Measurements from ENCODE around the gene SMIM11.
"Not testable (repeated sequence)": the region's sequence is repeated elsewhere in the genome, so short reads cannot be mapped to it uniquely, and the experiment has no call there.

SMIM11 gene

DNA sequence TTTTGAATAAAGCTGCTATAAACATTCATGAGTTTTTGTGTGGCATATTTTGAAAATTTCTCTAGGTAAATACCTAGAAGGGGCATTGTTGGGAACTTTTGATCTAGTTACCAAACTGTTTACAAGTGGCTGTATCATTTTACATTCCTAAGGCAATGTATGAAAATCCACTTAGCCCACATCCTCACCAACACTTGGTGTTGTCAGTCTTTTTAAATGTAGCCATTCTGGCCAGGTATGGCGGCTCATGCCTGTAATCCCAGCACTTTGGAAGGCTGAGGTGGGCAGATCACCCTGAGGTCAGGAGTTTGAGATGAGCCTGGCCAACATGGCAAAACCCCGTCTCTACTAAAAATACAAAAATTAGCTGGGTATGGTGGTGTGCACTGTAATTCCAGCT lies 17.4 kb upstream of the SMIM11 start:
- no peak for DNase-seq

DNA sequence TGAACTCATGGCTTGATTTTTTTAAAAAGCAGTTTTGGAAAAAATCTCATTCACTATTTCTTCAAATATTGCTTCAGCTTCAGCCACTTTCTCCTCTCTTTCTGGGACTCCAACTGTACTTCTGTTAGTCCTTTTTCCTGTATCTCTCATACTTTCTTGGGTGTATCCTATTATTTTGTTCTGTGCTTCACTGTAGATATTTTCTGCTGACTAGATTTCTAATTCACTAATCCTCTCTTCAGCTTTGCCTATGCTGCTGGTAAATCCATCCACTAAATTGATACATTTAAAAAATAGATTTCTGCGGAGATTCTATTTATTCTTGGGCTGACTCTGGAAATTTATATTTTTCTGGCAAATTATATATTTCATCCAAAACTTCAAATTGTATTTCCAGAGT lies 16.4 kb upstream of the SMIM11 start:
- no peak for DNase-seq

DNA sequence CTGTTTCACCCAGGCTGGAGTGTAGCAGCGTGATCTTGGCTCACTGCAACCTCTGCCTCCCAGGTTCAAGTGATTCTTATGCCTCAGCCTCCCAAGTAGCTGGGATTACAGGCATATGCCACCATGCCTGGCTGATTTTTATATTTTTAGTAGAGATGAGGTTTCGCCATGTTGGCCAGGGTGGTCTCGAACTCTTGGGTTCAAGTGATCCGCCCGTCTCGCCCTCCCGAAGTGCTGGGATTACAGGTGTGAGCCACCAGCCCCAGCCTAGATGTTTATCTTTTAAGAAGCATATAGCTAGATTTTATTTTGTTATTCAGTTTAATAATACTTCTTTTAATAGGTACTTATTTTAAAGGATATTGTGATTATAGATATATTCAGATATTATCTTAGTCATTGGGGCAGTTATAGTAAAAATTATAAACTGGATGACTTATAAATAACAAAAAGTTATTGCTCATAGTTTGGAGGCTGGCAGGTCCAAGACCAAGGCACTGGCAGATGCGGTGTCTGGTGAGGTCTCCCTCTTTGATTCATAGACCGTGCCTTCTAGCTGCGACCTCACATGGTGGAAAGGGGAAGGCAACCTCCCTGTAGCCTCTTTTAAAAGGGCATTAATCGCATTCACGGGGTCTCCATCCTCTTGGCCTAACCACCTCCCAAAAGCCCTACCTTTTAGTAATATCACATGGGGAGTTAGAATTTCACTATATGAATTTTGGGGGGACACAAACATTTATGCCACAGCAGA lies 14.6 kb upstream of the SMIM11 start:
- DNase-seq = no peak

DNA sequence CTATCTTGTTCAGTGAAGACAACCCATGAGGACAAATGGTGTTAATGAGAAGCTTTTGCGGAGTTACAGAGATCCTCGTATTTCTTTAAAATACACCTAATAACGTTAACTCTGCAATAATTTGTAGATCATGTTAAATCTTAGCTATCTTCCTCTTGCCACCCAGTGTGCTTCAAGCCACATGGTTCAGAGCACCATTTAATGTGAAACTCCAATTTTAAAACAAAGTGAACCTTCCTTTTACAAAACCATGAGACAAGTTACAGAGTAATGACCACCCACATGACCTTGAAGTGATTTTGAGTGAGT lies 13.2 kb upstream of the SMIM11 start:
- no peak for DNase-seq

DNA sequence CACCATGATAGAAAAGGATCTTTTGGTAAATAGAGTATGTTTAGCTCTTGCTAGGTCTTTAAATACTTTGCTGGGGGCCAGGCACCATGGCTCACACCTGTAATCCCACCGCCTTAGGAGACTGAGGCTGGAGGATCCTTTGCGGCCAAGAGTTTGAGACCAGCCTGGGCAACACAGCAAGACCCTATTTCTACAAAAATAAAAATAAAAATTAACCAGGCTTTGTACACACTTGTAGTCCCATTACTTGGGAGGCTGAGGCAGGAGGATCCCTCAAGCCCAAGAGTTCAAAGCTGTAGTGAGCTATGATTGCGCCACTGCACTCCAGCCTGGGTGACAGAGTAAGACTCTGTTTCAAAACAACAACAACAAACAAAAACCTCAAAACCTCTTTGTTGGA lies 12.6 kb upstream of the SMIM11 start:
- DNase-seq = no peak

DNA sequence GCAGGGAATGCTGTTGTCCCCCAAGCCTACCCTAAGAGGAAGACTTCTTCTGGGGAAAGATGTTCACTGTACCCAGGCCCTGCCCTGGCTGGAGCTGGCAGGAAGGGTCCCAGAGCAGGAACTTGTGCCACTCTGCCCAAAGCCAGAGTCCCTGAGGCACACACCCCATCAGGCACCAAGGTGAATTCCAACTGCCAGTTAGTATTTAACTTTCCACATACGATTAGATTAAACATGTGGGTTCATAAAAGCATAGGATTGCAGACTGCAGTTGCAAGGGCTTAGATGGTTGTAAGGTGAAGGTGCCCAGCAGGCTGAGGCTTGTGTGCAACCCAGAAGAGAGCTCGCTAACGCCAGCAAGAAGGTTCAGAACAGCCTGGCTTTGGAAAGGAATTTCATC lies 11.6 kb upstream of the SMIM11 start, which contains the start of gene KCNE2:
Gene KCNE2 (plus strand): TSS at position 274 of the 400 bp plus-strand sequence. CDS start 6,473 bp downstream, outside the sequence.
- DNase-seq = no peak

DNA sequence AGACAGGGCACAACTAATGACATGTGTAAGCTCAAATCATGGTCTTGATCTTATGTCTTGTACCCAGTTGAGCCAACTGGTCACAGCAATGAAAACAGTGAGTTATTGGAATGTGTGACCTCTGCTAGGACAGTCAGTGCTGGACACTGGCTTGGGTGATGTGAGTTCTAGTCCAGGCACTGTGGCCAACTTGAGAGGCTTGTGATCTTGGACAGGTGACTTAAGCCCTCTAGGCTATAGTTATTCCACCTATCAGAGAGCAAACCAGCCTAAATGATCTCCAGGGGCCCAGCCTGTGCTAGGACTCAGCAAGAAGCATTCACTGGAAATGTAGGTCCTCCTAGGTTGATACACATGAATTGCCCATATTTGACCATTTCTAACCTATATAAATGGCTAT lies 10.4 kb upstream of the SMIM11 start:
- no peak for DNase-seq

DNA sequence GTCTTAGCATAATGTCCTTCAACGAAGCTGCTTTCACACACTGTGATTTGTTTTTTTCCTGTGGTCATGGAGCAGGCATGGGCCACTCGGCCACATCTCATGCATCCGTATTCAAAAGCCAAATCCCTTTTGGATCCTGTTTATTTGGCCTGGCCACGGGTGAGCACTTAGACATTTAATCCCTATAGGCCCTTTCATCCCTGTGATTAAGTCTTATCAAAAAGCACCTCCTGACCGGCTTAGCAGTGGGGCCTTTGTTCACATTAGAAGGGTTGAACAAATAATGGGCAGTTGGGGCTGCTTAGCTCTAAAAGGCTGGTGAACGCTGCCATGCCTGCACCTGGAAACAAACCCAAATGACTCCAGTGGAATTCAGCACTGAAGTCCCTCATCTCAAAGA lies 9.5 kb upstream of the SMIM11 start:
- no peak for DNase-seq

DNA sequence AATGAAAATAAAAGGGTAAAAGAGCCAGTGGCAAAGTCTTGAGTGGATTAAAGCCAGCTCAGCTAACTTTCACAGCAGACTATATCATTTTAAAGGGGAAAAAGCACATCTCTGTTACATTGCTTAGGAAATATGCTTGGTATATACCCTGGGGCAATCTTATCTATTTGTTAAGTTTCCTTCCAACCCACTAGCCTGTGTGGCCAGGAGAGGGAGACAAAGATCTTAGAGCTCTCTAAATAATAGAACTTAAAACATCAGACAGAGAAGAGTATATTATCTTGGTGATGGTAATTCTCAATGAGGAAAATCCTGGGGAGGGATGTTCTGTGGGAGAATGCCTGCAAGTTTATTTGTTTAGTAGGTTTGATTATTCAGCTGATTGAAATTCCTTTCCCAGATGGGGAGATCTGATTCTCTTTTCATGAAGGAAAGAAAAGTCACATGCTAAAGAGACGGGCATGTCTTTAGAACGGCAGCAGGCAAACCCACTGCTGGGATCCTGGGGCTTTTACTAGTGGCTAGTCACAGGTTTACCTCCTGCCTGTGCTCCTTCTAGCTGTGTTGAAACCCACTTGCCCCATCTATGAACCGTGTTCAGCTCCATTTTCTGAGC lies 7.9 kb upstream of the SMIM11 start:
- DNase-seq = peak; percentile 9 to 39

DNA sequence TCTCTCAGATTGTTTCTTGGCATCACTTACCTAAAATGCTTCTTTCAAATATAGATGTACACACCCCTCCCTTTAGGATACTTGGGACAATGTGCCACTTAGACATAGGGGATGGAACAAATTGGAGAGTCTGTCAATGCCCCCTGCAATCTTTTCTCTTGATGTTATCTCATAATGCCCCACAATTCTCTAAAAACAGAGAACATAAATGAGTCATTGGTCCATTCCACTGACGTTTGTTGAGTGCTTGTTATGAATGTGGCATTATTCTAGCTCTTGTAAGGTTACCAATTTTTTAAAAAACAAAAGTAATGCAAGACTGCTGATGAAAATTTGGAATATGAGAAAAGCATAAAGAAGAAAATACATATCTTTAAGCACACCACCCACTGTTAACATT lies 5.6 kb upstream of the SMIM11 start:
- DNase-seq = no peak

DNA sequence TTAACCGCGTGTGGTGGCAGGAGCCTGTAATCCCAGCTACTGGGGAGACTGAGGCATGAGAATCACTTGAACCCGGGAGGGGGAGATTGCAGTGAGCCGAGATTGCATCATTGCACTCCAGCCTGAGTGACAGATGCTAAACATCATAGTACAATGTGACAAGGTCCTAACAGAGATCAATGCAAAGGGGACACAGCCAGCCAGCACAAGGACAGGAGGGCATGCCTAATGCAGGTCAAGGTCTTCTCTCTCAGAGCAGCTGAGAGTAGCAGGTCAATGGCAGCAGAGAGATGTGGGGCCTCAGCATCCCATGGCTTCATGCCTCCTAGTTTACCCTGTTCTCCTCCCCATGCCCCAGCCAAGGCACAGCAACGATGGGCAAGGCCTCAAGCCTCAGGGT lies 3.0 kb upstream of the SMIM11 start:
- DNase-seq = no peak

DNA sequence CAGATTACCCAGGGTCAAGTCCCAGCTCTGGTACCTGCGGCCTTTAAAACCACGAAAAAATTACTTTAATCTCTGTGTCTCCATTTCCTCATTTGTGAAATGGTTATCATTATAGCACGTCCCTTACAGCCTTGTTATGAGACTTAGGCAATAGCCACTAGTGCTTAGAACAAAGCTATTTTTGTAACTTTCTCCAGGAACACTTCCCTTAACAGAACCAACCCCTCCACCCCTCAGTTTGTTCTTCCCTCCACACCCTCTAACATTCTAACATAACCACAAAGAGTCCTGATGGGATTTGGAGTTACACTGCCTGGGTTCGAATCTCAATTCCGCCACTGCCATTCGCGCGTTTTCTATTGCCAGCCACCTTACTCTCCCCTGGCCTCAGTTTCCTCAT lies 845 bp upstream of the SMIM11 start:
- not testable (repeated sequence) for DNase-seq

DNA sequence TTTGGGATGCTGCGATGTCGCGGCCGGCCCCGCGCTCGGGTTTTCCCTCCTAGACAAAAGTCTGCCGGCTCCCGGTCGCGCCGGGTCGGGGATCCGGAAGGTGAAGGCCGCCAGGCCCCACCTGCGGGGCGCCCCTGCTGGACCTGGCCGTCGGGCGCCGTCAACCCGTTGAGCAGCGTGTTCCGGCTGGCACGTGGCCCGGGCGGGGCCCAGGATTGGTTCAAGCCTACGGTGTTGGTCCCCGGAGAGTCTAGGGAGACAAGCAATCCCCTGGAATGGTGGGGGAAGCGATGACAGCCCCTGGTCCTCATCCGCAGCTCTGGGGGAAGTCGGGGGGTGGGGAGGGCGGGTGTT lies 289 bp downstream of the SMIM11 start:
- not testable (repeated sequence) for DNase-seq

DNA sequence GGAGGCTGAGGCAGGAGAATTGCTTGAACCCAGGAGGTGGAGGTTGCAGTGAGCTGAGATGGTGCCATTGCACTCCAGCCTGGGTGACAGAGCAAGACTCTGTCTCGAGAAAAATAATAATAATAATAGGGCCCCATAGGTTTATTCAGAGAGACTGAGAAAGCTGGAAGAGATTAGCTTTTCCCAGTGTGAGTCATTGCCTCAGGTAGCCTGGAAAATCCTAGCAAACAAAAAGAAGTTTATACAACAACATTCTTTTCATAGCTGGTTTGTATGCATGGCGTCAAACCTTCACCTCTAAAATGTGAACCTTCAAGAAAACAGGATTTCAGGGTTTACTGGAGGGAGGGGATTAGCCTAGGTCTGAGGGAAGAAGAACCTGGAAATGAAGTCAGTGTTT lies 7.8 kb downstream of the SMIM11 start:
- not testable (repeated sequence) for DNase-seq

DNA sequence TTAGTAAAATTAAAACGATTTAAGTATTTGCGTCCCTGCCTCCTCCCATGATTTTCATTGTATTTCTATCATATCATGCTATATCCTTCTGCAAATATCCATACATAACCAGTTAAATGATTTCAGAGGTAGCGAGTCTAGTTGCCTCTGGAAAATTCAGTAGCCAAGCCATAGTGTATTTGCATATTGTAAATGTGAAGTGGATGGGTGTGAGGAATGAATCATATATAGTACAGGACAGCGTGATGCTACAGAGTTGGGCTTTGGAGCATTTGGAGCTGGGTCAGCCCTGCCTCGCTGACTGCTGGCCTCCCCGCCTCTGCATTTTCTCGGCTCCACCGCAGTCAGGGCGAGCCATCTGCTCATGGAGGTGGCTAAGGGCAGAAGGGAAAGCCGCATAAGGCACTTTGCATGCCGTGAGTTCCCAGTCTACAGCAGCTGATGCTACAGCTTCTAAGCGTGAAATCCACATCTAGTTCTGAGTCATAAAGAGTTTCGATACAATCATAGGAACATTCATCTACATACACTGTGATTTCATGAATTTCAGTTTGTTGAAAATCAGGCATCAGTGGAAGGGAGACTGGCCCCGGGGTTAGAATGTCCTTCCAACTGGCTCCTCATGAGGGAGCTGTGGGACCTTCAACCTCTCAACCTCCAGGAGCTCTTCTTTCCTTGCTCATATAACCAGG lies 8.6 kb downstream of the SMIM11 start:
- not testable (repeated sequence) for DNase-seq

DNA sequence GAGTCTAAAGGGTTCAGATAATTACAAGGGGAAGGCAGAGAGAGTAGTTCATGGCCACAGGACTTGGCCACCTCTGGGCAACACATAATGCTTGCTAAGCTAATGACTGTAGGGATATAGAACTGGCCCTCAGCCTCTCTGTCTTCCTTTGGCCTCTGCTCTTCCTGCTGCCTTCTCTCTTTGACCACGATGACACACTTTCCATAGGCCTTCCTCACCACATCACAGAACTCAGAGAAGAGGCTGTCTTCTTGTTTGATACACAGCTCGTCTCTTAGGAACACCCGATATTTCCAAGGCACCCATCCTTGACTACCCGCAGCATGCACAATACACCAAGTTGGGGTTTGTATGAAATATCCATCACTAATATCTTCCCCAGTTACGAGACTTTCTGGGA lies 25.2 kb downstream of the SMIM11 start:
- not testable (repeated sequence) for DNase-seq

DNA sequence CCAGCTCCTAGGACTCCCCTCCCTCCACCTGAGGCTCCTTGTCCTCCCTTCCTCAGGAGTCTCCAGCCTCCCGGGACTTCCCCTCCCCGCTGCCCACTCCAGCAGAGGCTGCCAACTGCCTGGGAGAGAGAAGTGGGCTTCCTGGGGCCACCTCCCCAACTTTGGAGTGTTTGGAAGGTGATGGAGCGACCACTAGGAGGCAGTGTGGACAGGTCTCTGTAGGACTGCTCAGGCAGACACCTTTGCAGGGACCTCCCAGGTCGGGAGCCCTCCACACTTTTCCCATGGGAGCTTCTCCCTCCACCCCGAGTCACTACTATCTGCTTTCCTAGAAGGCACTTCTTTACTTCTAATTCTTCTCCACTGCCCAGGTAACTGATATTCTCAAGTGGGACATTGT lies 29.4 kb downstream of the SMIM11 start:
- not testable (repeated sequence) for DNase-seq

DNA sequence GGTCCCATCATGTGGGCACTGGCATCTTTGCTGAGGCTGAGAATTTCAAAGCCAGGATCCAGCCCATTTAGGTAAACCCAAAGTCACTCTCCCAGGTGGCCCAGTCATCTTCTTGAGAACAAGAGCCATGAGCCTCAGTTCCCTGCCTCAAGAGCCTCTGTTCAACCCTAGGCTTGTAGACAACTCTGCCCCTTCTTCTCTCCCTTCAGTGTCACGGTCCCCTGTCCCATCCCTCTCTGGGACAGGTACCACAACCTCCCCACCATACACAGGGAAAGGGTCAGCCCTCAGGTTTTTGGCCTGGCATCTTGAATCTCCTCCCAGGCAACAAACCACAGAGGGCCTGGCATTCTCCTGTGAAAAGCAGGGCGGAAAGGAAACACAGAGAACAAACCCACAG lies 30.4 kb downstream of the SMIM11 start:
- not testable (repeated sequence) for DNase-seq

DNA sequence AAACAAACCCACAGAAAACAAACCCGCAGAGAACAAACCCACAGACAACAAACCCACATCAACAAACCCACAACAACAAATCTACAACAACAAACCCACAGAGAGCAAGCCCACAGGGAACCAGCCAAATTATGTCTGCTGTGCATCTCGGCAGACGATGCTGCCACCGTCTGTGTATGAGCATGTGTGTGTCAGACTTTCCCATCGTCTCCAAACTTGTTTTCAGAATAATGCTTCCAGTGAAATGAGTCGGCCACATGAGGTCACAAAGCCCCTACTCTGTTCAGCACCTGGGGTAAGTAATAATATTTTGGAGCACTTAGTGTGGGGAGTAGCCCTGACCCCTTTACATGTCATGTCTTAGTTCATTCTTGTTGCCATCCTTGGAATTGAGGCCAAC lies 30.8 kb downstream of the SMIM11 start:
- DNase-seq = not testable (repeated sequence)

DNA sequence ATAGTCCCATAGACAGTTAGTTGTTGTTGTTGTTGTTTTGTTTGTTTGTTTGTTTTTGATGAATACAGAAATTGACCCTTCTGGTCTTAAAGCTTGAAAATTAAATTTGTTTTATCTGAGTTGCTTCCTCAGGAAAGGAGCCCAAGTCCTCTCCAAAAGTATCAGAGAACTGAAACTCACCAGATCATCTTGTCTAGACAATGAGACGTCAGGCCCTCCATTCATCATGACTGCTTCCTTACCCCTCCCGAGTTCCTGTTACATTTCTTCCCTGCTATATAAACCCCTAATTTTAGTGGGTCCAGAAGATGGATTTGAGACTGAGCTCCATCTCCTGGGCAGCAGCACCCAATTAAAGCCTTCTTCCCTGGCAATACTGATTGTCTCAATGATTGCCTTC lies 31.4 kb downstream of the SMIM11 start:
- not testable (repeated sequence) for DNase-seq

DNA sequence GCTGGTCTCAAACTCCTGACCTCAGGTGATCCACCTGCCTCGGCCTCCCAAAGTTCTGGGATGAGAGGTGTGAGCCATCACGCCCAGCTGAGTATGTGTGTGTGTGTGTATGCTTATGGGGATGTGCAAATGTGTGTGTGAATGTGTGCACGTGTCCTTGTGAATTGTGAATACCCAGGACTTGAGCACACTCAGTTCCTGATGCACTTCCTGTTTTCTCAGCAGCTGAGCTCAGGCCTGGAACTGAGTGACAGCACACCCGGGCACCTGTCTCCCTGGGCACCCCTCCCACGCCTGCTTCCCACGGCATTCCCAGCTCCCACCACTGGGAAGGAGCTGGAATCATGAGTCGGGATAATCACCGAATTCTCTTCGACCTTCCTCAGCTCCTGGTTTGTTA lies 32.0 kb downstream of the SMIM11 start:
- DNase-seq = not testable (repeated sequence)

DNA sequence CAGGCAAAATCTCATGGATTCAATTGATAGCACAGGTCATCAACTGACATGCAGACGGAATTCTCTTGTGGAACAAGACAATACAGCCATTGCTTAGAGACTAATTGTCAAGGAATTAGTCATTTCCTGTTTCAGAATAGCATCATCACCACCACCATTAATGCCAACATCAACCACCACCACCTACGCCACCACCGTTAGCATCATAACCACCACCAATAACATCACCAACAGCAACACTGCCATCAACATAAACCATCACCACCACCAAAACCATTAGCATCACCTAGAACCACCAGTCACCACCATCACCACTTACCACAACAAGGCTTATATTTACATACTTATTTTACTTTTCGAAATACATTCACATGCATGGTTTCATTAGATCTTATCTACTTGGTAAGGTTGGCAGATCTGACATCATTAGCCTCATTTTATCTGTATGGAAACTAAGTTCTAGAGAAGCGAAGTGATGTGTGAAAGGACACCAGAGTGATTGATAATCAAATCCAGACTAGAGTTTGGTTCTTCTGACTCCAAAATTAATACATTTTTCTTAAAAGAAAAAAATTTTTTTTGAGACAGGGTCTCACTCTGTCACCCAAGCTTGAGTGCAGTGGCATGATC lies 42.3 kb downstream of the SMIM11 start:
- DNase-seq = not testable (repeated sequence)

DNA sequence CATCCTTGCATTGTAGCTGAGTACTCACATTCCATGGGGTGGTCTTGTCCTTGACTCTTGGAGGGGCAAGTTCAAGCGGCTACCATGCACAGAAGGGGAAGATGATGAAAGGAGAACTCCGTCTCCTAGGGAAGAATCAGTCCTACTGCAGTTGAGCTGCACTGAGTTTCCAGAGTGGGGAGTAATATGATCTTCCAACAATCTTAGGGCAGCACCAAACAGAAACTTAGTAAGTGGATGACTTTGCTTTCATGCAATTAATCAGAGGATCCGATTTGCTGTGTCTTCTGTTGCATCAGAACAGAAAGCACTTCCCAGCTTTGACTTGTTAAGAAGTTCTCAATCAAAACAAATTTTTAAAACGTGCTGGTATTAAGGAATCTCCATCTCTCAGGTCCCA lies 48.5 kb downstream of the SMIM11 start, which contains the start of gene SMIM34:
Gene SMIM34 (minus strand): TSS at position 147 of the 400 bp plus-strand sequence. CDS start 112 bp downstream, at position 35.
- not testable (repeated sequence) for DNase-seq

DNA sequence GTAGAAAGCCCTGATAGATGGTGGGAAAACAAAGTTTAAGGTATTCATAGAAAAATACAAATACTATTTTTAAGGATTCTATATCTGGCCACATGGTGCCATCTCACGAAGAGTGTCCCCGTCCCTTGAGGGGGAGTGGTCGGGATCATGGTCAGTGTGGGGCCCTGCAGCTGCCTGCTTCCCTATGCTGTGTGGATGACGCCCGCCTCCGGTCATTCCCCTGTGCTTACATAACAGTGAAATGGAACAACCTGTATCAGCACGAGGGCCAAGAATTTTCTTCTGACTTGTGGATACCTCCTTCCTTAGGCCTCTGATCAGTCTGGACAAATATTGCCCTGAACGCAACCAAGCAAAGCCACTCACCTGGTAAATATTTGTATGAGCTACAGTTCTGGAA lies 52.0 kb downstream of the SMIM11 start:
- DNase-seq = not testable (repeated sequence)
